ENCODE results near the gene GRIK4.

GRCh38 chr11:120520091-120520822, 8.7 kb downstream of the GRIK4 start:
- no peak for TF ChIP-seq CTCF (IDR thresholded peaks at IDR 0.05; ENCODE audit: low read depth, low read length, missing input control)
- TF ChIP-seq TAF1 (conservative IDR thresholded peaks at IDR 0.05), result no peak

Measured in liver (tissue), 3 donors.